SU-DHL-6 (cell line): Measurements from ENCODE around the gene COX6B1.

ENCODE experiments used
- CTCF ChIP-seq: fragments of 200-600 bp; sonication (generic); IDR thresholded peaks from one replicate; pipeline ENCODE4 v1.5.1; 2017; ENCODE audit warnings: antibody characterized with exemption, mild to moderate bottlenecking, low read length, moderate library complexity; ENCODE audit not compliant: insufficient read depth, poor library complexity, severe bottlenecking
- EZH2phosphoT487 ChIP-seq: fragments of 200-600 bp; sonication (generic), shearing (Covaris generic); conservative IDR thresholded peaks from 2 replicates; pipeline ENCODE4 v1.6.1; 2018; ENCODE audit warnings: mild to moderate bottlenecking, antibody characterized with exemption, low read length, moderate library complexity, mixed read lengths

- TF ChIP-seq CTCF (no peak), EZH2phosphoT487 (no peak)
Measured at GRCh38 chr19:35622750-35623149, 25.4 kb upstream of the COX6B1 start.
